GM21576 (cell line): ENCODE results near the gene NME3.

Experiments used
- ATAC-seq: cut with Tn5 transposase; IDR thresholded peaks from one replicate; pipeline ENCODE4 v1.9.1; 2021; ENCODE audit warnings: mild to moderate bottlenecking, moderate library complexity; ENCODE audit not compliant: unreplicated experiment

Gene NME3

DNA sequence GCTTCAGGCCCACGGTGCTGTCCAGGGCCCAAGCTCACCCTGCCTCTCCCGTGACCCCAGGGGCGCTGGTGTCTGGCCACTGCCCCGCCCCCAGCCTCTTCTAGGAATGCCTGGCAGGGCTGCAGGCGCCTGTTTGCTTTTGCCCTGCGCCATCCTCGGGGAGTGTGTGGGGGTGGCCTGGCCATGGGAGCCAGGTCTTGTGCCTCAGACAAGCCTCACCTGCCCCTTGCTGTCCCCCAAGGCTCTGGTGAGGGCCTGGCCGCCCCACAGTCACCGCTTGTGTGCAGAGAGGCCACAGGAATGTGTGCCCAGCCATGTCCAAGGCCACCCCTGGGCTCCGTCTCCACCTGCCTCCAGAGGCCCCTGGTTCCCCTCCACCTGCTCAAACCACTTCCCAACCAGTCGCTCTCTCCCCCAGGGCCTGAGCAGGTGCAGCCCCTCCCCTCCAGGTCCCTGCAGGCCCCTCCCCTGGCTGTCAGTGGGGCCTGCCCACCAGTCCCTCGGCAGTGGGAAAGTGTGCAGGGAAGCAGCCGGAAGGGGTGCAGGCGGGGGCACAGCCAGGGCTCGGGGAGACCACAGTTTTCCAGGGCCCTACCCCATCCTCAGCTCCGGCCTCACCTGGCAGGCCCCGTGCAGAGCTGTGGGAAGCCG, 23.0 kb upstream of the NME3 start:
- ATAC-seq, result no peak

- no peak for ATAC-seq
Observed at GRCh38 chr16:1793578-1794220, 22.4 kb upstream of the NME3 start, which contains the start of gene IGFALS. Gene IGFALS, minus strand, starts transcription at chr16:1793705. Its CDS starts 53 bp downstream, at chr16:1793652.

DNA sequence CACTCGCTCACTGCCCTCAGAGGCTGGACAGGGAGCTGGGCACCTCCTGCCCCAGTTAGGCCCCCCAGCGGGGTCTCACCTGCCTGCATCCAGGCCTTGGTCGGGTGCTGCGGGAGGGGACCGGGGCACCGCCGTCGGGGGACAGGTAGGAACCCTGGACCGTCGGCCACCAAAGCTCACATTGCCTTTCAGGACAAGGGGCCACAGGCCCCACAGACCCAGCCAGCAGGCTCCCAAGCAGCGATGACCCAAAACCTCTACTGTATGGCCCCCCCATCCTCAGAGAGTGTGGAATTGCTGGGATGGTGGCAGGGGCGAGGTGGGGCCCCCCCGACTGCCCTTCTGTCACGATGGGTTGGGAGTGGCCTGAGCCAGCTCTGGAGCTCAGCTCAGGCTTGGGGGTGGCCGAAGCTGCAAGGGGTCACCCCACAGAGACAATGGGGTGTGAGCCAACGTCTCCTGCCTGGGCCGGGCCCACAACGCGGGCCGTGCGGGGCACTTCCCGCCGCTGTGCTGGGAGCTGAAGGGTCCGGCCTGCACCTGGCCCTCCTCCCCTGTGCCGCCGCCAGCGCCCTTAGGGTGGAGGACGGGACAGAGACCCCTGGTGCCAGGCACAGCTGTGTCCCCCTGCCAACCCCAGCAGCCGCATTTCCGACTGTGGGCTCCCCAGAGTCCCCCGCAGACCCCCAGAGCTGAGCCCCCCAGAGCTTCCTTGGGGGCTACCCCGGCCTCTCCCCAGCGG, 21.7 kb upstream of the NME3 start:
- no peak for ATAC-seq

GRCh38 chr16:1791943-1792812, 20.8 kb upstream of the NME3 start:
- ATAC-seq, result no peak

DNA sequence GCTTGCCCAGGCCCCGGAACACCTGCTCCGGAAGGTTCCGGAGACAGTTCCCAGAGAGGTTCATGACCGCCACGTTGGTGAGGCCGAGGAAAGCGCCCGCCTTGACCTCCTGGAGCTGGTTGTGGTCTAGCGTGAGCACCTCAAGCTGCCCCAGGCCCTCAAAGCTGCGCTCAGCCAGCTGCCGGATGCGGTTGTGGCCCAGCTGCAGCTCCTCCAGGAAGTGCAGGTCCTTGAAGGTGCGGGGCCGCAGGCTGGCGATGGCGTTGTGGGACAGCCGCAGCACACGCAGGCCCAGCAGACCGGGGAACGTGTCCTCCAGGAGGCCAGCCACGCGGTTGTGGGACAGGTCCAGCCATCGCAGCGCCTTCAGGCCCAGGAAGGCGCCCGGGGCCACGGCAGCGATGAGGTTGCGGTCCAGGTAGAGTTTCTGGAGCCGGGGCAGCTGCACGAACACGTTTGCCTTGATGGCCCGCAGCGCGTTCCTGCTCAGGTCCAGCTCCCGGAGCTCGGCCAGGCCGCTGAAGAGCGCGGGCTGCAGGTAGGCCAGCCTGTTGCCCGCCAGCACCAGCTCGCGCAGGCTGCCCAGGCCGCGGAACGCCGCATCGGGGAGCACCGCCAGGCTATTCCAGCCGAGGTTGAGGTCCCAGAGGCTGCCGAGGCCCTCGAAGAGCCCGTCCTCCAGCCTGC, 20.1 kb upstream of the NME3 start:
- no peak for ATAC-seq

- no peak for ATAC-seq
Observed at GRCh38 chr16:1790611-1791255, 19.4 kb upstream of the NME3 start.

GRCh38 chr16:1790261-1790610, 18.9 kb upstream of the NME3 start:
- no peak for ATAC-seq

DNA sequence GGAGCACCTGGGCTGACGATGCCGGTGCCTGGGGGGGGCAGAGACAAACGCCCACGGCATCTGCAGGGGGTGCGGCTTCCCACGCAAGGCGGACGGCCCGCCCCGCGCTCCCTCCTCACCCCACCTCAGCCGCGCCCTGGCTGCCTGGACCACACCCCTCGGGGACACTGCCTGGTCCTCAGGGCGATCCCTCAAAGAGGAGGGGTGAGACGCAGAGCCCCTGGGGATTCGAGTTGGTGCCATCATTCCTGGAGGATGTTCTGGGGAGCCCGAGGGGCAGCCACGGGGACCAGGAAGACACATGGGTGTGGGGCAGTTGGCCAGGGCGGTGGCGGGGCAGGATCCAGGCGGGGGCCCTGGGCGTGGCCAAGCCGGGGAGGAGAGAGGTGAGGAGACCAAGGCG, 18.3 kb upstream of the NME3 start:
- no peak for ATAC-seq

DNA sequence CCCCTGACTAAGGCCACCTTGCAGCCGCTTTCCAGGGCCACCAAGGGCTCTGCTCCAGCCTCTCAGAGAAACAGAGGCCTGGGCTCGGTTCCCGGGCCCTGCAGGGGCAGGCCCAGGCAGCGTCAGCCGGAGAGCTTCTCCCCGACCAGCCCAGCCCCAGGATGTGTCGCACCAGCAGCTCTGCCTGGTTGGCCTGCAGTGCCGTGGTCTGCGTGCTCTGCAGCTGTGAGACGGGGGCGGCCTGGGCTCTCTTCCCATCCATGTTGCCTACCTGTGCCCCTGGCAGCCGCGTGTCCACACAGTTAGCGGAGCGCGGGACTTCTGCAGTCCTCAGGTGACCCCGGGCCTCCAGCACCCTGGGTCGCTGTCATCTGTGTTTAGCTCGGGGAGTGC, 17.4 kb upstream of the NME3 start:
- ATAC-seq, result no peak

DNA sequence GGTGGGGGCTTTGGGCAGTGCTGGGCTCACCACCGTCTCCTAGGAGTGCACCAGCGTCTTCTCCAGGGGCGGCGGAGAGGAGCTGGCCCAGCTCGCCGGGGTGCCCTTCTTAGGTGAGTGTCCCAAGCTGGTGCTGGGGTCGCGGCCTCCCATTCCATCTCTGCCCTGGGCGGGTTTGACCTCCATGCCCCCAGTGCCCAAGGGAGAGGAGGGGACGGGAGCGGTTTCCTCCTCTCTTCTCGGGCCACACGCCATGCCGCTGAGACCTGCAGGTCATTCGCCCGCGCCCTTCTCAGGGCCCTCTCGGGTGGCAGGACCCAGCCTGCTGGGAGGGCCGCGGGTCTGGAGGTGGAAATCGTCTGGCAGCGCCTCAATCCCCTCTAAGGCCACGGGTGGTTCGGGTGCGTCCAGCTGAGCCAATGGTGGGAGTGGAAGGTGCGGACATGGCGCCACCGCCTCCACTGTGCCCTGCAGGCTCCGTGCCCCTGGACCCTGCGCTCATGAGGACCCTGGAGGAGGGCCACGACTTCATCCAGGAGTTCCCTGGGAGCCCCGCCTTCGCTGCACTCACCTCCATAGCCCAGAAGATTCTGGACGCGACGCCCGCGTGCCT, 16.9 kb upstream of the NME3 start:
- no peak for ATAC-seq

DNA sequence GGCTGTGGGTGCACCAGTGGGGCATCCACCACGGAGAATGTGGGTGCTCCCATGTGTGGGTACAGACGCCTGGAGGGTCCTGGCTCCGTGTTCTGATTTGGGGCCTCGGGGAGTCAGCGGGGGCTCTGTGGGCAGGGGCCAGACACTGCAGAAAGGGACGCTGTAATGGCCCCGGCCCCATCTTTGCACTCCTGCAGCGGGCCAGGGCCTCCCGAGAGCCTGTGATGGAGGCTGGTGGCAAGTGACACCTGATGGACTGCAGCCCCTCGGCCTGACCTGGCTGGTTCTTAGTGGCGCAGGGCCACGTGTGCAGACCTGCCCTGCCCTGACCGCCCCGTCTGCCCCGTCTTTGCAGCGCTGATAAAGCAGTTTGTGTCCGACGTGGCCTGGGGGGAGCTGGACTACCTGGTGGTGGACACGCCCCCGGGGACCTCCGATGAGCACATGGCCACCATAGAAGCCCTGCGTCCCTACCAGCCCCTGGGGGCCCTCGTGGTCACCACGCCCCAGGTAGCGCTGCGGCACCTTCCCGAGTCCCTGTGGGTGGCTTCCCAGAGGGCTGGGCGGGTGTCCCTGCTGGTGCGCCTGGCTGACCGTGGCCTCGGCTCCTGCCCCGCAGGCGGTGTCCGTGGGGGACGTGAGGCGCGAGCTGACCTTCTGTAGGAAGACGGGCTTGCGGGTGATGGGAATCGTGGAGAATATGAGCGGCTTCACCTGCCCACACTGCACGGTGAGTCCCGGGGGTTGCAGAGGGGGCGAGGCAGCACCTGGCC, 16.2 kb upstream of the NME3 start:
- ATAC-seq, result no peak

- no peak for ATAC-seq
Observed at GRCh38 chr16:1787056-1787321, 15.6 kb upstream of the NME3 start.

DNA sequence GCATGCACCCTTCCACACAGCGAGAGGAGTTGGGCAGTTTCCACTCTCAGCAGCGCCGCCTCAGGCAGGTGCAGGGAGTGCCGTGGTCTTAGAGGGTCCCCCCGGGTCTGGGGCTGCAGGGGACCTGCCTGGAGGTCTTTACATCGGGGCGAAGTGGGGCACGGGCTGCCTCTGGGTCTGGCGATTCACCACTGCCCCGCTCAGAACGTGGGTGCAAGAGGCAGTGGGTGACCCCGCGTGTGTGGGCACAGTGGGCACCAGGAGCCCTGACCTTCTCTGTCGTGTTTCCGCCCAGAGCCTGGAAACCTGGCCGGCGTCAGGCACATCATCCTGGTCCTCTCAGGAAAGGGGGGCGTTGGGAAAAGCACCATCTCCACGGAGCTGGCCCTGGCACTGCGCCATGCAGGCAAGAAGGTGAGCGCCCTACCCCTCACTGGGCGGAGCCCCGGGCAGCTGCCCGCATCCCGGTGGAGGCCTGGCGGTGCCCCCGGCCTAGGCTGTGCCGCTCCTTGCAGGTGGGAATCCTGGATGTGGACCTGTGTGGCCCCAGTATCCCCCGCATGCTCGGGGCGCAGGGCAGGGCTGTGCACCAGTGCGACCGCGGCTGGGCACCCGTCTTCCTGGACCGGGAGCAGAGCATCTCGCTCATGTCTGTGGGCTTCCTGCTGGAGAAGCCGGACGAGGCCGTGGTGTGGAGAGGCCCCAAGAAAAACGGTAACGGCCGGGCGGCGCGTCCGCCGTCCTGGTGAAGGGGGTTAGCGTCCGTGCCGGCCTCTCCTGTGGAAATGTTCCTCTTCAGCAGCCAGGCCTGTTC, 15.1 kb upstream of the NME3 start:
- no peak for ATAC-seq

GRCh38 chr16:1785846-1786170, 14.5 kb upstream of the NME3 start:
- no peak for ATAC-seq

- no peak for ATAC-seq
Observed at GRCh38 chr16:1784977-1785845, 13.9 kb upstream of the NME3 start.

- ATAC-seq, result peak; percentile 80
Observed at GRCh38 chr16:1782408-1783264, 11.3 kb upstream of the NME3 start, which contains the start of the genes NUBP2 and SPSB3. Gene NUBP2, plus strand, starts transcription at chr16:1782960. Its CDS starts 61 bp downstream, at chr16:1783021. Gene SPSB3, minus strand, starts transcription at chr16:1782571. Its CDS starts 1,088 bp downstream, at chr16:1781483.
